Kidney (tissue), 14 donors: Measurements from ENCODE around the gene POLDIP3. TPM values are rescaled to one million over a fixed set of nuclear protein-coding genes. Genes with fewer than 3 reads are reported as not detected.

Experiments
- DNase-seq, 5 donors: peaks; one replicate each; pipeline ENCODE4 v3.0.0-alpha.2; 2013 to 2020
- FAIRE-seq: peaks from 2 replicates; lab custom pipeline; 2012; peaks lifted over from hg19 to GRCh38; lab: Jason Lieb, UNC
- H3K27ac ChIP-seq, 2 donors: one replicate each; pipeline ENCODE4 v1.7.0; 2013; ENCODE audit warnings: low read depth in 2 of 2, low read length in 2 of 2, inconsistent platforms in 1 of 2
- H3K27me3 ChIP-seq: one replicate; pipeline ENCODE4 v1.7.1; 2013; ENCODE audit warnings: low read length, inconsistent platforms; ENCODE audit not compliant: control insufficient read depth, insufficient read depth
- H3K36me3 ChIP-seq, 3 donors: one replicate each; pipeline versions ENCODE4 v1.7.0 to v1.7.1; 2013; ENCODE audit warnings: low read length in 3 of 3, control low read depth in 1 of 3, inconsistent platforms in 1 of 3; ENCODE audit not compliant: insufficient read depth in 3 of 3, control insufficient read depth in 2 of 3
- H3K4me1 ChIP-seq, 3 donors: one replicate each; pipeline versions ENCODE4 v1.7.0 to v1.7.1; 2013; ENCODE audit warnings: low read length in 3 of 3, inconsistent platforms in 1 of 3, low read depth in 1 of 3; ENCODE audit not compliant: control insufficient read depth in 2 of 3, insufficient read depth in 2 of 3
- H3K4me3 ChIP-seq, 3 donors: one replicate each; pipeline versions ENCODE4 v1.7.0 to v1.8.1; 2013; ENCODE audit warnings: low read length in 3 of 3, control low read depth in 1 of 3, inconsistent platforms in 1 of 3
- H3K9ac ChIP-seq, 3 donors: one replicate each; pipeline versions ENCODE4 v1.7.0 to v1.7.1; 2013; ENCODE audit warnings: low read length in 3 of 3, control low read depth in 1 of 3, inconsistent platforms in 1 of 3
- H3K9me3 ChIP-seq, 3 donors: one replicate each; pipeline versions ENCODE4 v1.7.0 to v1.7.1; 2013; ENCODE audit warnings: low read length in 3 of 3, control low read depth in 1 of 3, inconsistent platforms in 1 of 3; ENCODE audit not compliant: control insufficient read depth in 2 of 3, insufficient read depth in 1 of 3
- CTCF ChIP-seq: IDR thresholded peaks from 3 replicates; pipeline ENCODE4 v1.5.1; 2012; ENCODE audit warnings: mild to moderate bottlenecking, moderate library complexity, borderline replicate concordance; ENCODE audit not compliant: insufficient read depth; ENCODE audit errors: extremely low read depth
- intact Hi-C: fragments of 100-400 bp; cut with DNase I; formaldehyde crosslinking; loops from one replicate; pipeline ENCODE4 v1.11.1; 2022
- polyA plus RNA-seq: library from polyadenylated mRNA; stranded (reverse); fragments of 350-450 nt; fragmentation: Illumina TruSeq; extraction: RNeasy Lipid Tissue Mini Kit (QIAGEN cat#74804); gene quantifications from one replicate; pipeline ENCODE4 v1.2.3, GENCODE V29; 2014; ENCODE audit warnings: low read depth, low replicate concordance; ENCODE audit not compliant: insufficient read depth
- total RNA-seq: library from RNA; stranded (reverse); fragmentation: NEBNext Ultra II Directional; extraction: Animal tissue kit (Norgen Biotek cat#: 25700); gene quantifications from one replicate; pipeline ENCODE4 v1.2.1, GENCODE V29; 2021
- donor health status: control.
- donor health status: control.
- donor health status: control.
- donor health status: control.
- donor health status: control.
- donor health status: DM: yes; HTN: yes; CAD: no.
- donor health status: Normal renal cell carcinoma (clear cell type).

The POLDIP3 gene
- total and polyA plus RNA-seq, 2 donors from 2014 or later: 44.1 to 67.9 TPM

- FAIRE-seq: no peak
Measured at GRCh38 chr22:42632096-42632495, 17.4 kb upstream of the POLDIP3 start.

GRCh38 chr22:42630901-42631602 lies 16.4 kb upstream of the POLDIP3 start:
- peaks cover 3 to 38% (median 29%) of the 10 kb centered on the region in 3 donors for H3K36me3 ChIP-seq
- no peak for FAIRE-seq
- H3K27me3 ChIP-seq: no peaks in the 10 kb centered on the region
- no peak overlapping the region for H3K9ac ChIP-seq
- intact Hi-C loops: no loop called here
- no peaks in the 10 kb centered on the region for H3K4me1 ChIP-seq
- no peak overlapping the region for H3K27ac ChIP-seq
- H3K4me3 ChIP-seq: no peak overlapping the region
- no peaks in the 10 kb centered on the region for H3K9me3 ChIP-seq
- no peak for DNase-seq
- no peak for TF ChIP-seq CTCF

More at GRCh38 chr22:42632096-42632495, 17.4 kb upstream of the POLDIP3 start:
- Histone ChIP-seq H3K4me1 (no peaks in the 10 kb centered on the region), H3K9me3 (no peaks in the 10 kb centered on the region), H3K27me3 (no peaks in the 10 kb centered on the region), H3K27ac (no peak overlapping the region), H3K36me3 (peaks cover 0 to 37% (median 28%) of the 10 kb centered on the region in 3 donors), H3K4me3 (no peak overlapping the region), H3K9ac (no peak overlapping the region)
- TF ChIP-seq CTCF: peak; percentile 8
- DNase-seq: no peak
- intact Hi-C loops: no loop called here

GRCh38 chr22:42630211-42630610 lies 15.5 kb upstream of the POLDIP3 start:
- Histone ChIP-seq H3K9ac (no peak overlapping the region), H3K4me1 (no peaks in the 10 kb centered on the region), H3K36me3 (peaks cover 3 to 36% (median 29%) of the 10 kb centered on the region in 3 donors), H3K27me3 (no peaks in the 10 kb centered on the region), H3K27ac (no peak overlapping the region), H3K4me3 (no peak overlapping the region), H3K9me3 (no peaks in the 10 kb centered on the region)
- intact Hi-C loops: no loop called here
- DNase-seq: no peak
- no peak for FAIRE-seq
- no peak for TF ChIP-seq CTCF
